GM19467 (cell line): ENCODE measurements around the gene STEAP2.
A peak's percentile ranks its signal among the peaks of the same experiment; 100 is the strongest.

Experiments
- ATAC-seq: cut with Tn5 transposase; IDR thresholded peaks from one replicate; pipeline ENCODE4 v1.9.1; 2021; ENCODE audit warnings: mild to moderate bottlenecking, moderate library complexity; ENCODE audit not compliant: unreplicated experiment

The STEAP2 gene

GRCh38 chr7:90192876-90193750 lies 18.4 kb upstream of the STEAP2 start:
- no peak for ATAC-seq

- ATAC-seq = no peak
These were observed 16.4 kb upstream of the STEAP2 start for GRCh38 chr7:90194911-90195809.

- ATAC-seq = no peak
These were observed 9.9 kb upstream of the STEAP2 start for GRCh38 chr7:90201500-90202195.

- no peak for ATAC-seq
These were observed 3.6 kb upstream of the STEAP2 start for GRCh38 chr7:90207956-90208355.

- no peak for ATAC-seq
These were observed 1.8 kb upstream of the STEAP2 start for GRCh38 chr7:90209776-90210175.

- no peak for ATAC-seq
These were observed 1.1 kb upstream of the STEAP2 start for GRCh38 chr7:90210475-90210874.

- peak; percentile 19 for ATAC-seq
These were observed 559 bp upstream of the STEAP2 start for GRCh38 chr7:90210981-90211380.

- ATAC-seq = no peak
These were observed 582 bp downstream of the STEAP2 start for GRCh38 chr7:90212149-90212495.

GRCh38 chr7:90213521-90213920 lies 2.0 kb downstream of the STEAP2 start:
- ATAC-seq = no peak

GRCh38 chr7:90216080-90216674 lies 4.6 kb downstream of the STEAP2 start:
- no peak for ATAC-seq

- no peak for ATAC-seq
These were observed 5.2 kb downstream of the STEAP2 start for GRCh38 chr7:90216771-90217170.

GRCh38 chr7:90222390-90222789 lies 10.8 kb downstream of the STEAP2 start:
- ATAC-seq = no peak

GRCh38 chr7:90222811-90223725 lies 11.5 kb downstream of the STEAP2 start:
- ATAC-seq = no peak

GRCh38 chr7:90224195-90224594 lies 12.7 kb downstream of the STEAP2 start:
- ATAC-seq = no peak

GRCh38 chr7:90225181-90225580 lies 13.6 kb downstream of the STEAP2 start:
- no peak for ATAC-seq

- ATAC-seq = no peak
These were observed 14.1 kb downstream of the STEAP2 start for GRCh38 chr7:90225601-90226000.

- no peak for ATAC-seq
These were observed 15.7 kb downstream of the STEAP2 start for GRCh38 chr7:90227259-90227658.

- ATAC-seq = no peak
These were observed 18.1 kb downstream of the STEAP2 start for GRCh38 chr7:90229682-90230081.

GRCh38 chr7:90230834-90231233 lies 19.3 kb downstream of the STEAP2 start:
- no peak for ATAC-seq

GRCh38 chr7:90231304-90231703 lies 19.8 kb downstream of the STEAP2 start:
- no peak for ATAC-seq
